H9 (cell line): ENCODE results near the gene RYR3. TPM values are rescaled to one million over a fixed set of nuclear protein-coding genes. Genes with fewer than 3 reads are reported as not detected.
A peak's percentile ranks its signal among the peaks of the same experiment; 100 is the strongest.

Experiments used
- DNase-seq: peaks from one replicate; pipeline ENCODE4 v3.0.0-alpha.2; 2017
- H2AFZ ChIP-seq: one replicate; pipeline ENCODE4 v1.6.1; 2013; ENCODE audit warnings: mild to moderate bottlenecking, low read length, control low read depth, moderate library complexity
- H2AK5ac ChIP-seq: 2 replicates; pipeline ENCODE4 v1.6.1; 2013; ENCODE audit warnings: low read length, control low read depth, mixed read lengths; ENCODE audit not compliant: insufficient read length
- H2BK120ac ChIP-seq: one replicate; pipeline ENCODE4 v1.6.1; 2013; ENCODE audit warnings: low read depth, mild to moderate bottlenecking, low read length, control low read depth, inconsistent platforms; ENCODE audit not compliant: poor library complexity, severe bottlenecking
- H2BK12ac ChIP-seq: 2 replicates; pipeline ENCODE4 v1.6.1; 2013; ENCODE audit warnings: low read length, control low read depth, mixed read lengths, low read depth; ENCODE audit not compliant: insufficient read length
- H2BK15ac ChIP-seq: 2 replicates; pipeline ENCODE4 v1.6.1; 2013; ENCODE audit warnings: low read depth, low read length, control low read depth
- H2BK20ac ChIP-seq: one replicate; pipeline ENCODE4 v1.6.1; 2013; ENCODE audit warnings: low read depth, mild to moderate bottlenecking, low read length, control low read depth, inconsistent platforms; ENCODE audit not compliant: poor library complexity, severe bottlenecking
- H2BK5ac ChIP-seq: 2 replicates; pipeline ENCODE4 v1.6.1; 2013; ENCODE audit warnings: low read length, control low read depth, mixed read lengths; ENCODE audit not compliant: insufficient read length
- H3K14ac ChIP-seq: 2 replicates; pipeline ENCODE4 v1.6.1; 2013; ENCODE audit warnings: low read length, control low read depth; ENCODE audit not compliant: insufficient read depth
- H3K18ac ChIP-seq: 2 replicates; pipeline ENCODE4 v1.6.1; 2013; ENCODE audit warnings: low read depth, mild to moderate bottlenecking, mixed read lengths, low read length, control low read depth; ENCODE audit not compliant: insufficient read length
- H3K23ac ChIP-seq: 2 replicates; pipeline ENCODE4 v1.6.1; 2013; ENCODE audit warnings: low read length, control low read depth, mixed read lengths, low read depth; ENCODE audit not compliant: insufficient read length
- H3K23me2 ChIP-seq: 2 replicates; pipeline ENCODE4 v1.6.1; 2013; ENCODE audit warnings: low read depth, mild to moderate bottlenecking, mixed read lengths, low read length, control low read depth; ENCODE audit not compliant: insufficient read length, poor library complexity, severe bottlenecking
- H3K27ac ChIP-seq: 2 replicates; pipeline ENCODE4 v1.5.1; 2013; ENCODE audit warnings: low read length, control low read depth, mixed read lengths, low read depth; ENCODE audit not compliant: insufficient read length
- H3K27me3 ChIP-seq: 2 replicates; pipeline ENCODE4 v1.6.1; 2013; ENCODE audit warnings: low read length, control low read depth, inconsistent platforms; ENCODE audit not compliant: insufficient read depth
- H3K4ac ChIP-seq: 2 replicates; pipeline ENCODE4 v1.6.1; 2013; ENCODE audit warnings: low read depth, mild to moderate bottlenecking, control low read depth, inconsistent platforms, low read length, moderate library complexity
- H3K4me1 ChIP-seq: 2 replicates; pipeline ENCODE4 v1.6.1; 2013; ENCODE audit warnings: low read length, control low read depth, inconsistent platforms; ENCODE audit not compliant: insufficient read depth
- H3K4me2 ChIP-seq: 2 replicates; pipeline ENCODE4 v1.6.1; 2013; ENCODE audit warnings: low read length, control low read depth, mixed read lengths; ENCODE audit not compliant: insufficient read length, insufficient read depth
- H3K56ac ChIP-seq: 2 replicates; pipeline ENCODE4 v1.6.1; 2013; ENCODE audit warnings: low read depth, mild to moderate bottlenecking, mixed read lengths, low read length, control low read depth; ENCODE audit not compliant: insufficient read length
- H3K79me1 ChIP-seq: 2 replicates; pipeline ENCODE4 v1.6.1; 2013; ENCODE audit warnings: low read depth, mild to moderate bottlenecking, moderate library complexity, low read length, control low read depth, inconsistent platforms; ENCODE audit not compliant: insufficient read depth, poor library complexity, severe bottlenecking
- H3K79me2 ChIP-seq: 2 replicates; pipeline ENCODE4 v1.6.1; 2013; ENCODE audit warnings: low read length, control low read depth, inconsistent platforms; ENCODE audit not compliant: insufficient read depth
- H3K9ac ChIP-seq: 2 replicates; pipeline ENCODE4 v1.6.1; 2013; ENCODE audit warnings: low read length, control low read depth, mixed read lengths; ENCODE audit not compliant: insufficient read length; ENCODE audit errors: extremely low read depth
- H3K9me3 ChIP-seq: one replicate; pipeline ENCODE4 v1.6.1; 2013; ENCODE audit warnings: low read depth, low read length, inconsistent platforms; ENCODE audit not compliant: control insufficient read depth
- H3T11ph ChIP-seq: one replicate; pipeline ENCODE4 v1.6.1; 2013; ENCODE audit warnings: mild to moderate bottlenecking, low read length, control low read depth, inconsistent platforms
- H4K20me1 ChIP-seq: one replicate; pipeline ENCODE4 v1.6.1; 2013; ENCODE audit not compliant: control insufficient read depth, insufficient read length, insufficient read depth
- H4K5ac ChIP-seq: 2 replicates; pipeline ENCODE4 v1.6.1; 2013; ENCODE audit warnings: low read depth, mild to moderate bottlenecking, mixed read lengths, low read length, control low read depth; ENCODE audit not compliant: insufficient read length
- H4K8ac ChIP-seq: replicated peaks from 2 replicates; pipeline ENCODE4 v1.6.1; 2013; ENCODE audit warnings: low read length, control low read depth, mixed read lengths, low read depth; ENCODE audit not compliant: insufficient read length
- H4K91ac ChIP-seq: 2 replicates; pipeline ENCODE4 v1.6.1; 2013; ENCODE audit warnings: low read depth, mild to moderate bottlenecking, moderate library complexity, mixed read lengths, low read length, control low read depth; ENCODE audit not compliant: insufficient read length
- H3K27ac Mint-ChIP-seq, 3 experiments: 2 replicates in 2 of 3; 3 replicates in 1 of 3; pipeline ENCODE4 v1.8.0; 2020 to 2021; ENCODE audit warnings: mixed read lengths in 3 of 3, mild to moderate bottlenecking in 1 of 3, moderate library complexity in 1 of 3
- H3K27me3 Mint-ChIP-seq: 2 replicates; pipeline ENCODE4 v1.8.0; 2021; ENCODE audit warnings: low read depth, mild to moderate bottlenecking, moderate library complexity, mixed read lengths
- H3K36me3 Mint-ChIP-seq, 3 experiments: 2 replicates in 2 of 3; 3 replicates in 1 of 3; pipeline ENCODE4 v1.8.0; 2020 to 2021; ENCODE audit warnings: low read depth in 3 of 3, mixed read lengths in 3 of 3; ENCODE audit not compliant: insufficient read depth in 1 of 3
- H3K4me1 Mint-ChIP-seq, 2 experiments: 2 replicates each; pipeline ENCODE4 v1.8.0; 2020; ENCODE audit warnings: mixed read lengths in 2 of 2
- H3K4me3 Mint-ChIP-seq, 2 experiments: 2 replicates in 1 of 2; 3 replicates in 1 of 2; pipeline ENCODE4 v1.8.0; 2020 to 2021; ENCODE audit warnings: mild to moderate bottlenecking in 2 of 2, mixed read lengths in 2 of 2, moderate library complexity in 1 of 2
- H3K9me3 Mint-ChIP-seq, 2 experiments: 2 replicates in 1 of 2; 3 replicates in 1 of 2; pipeline ENCODE4 v1.8.0; 2020; ENCODE audit warnings: mild to moderate bottlenecking in 2 of 2, mixed read lengths in 2 of 2, moderate library complexity in 1 of 2
- WGBS: extraction: QIAGEN DNeasy Blood & Tissue Kit; methylation state at CpG from one replicate; pipeline ENCODE4 v1.1.7; 2013; ENCODE audit warnings: missing lambda C conversion rate, low lambda C conversion rate, mixed read lengths; ENCODE audit not compliant: insufficient read length; ENCODE audit errors: extremely low coverage; 5-methylcytosine and 5-hydroxymethylcytosine counted together
- total RNA-seq: library from RNA; stranded (reverse); gene quantifications from 2 replicates; pipeline ENCODE4 v1.2.1, GENCODE V29; 2021
- TF ChIP-seq, protein P1 (sequence below): fragments of 200-600 bp; sonication (generic); conservative IDR thresholded peaks from 3 replicates; pipeline ENCODE4 v1.8.0; 2021; ENCODE audit warnings: antibody characterized with exemption, mild to moderate bottlenecking

Gene RYR3
- total RNA-seq, 1 experiment from 2014 or later: 0.85 TPM

DNA sequence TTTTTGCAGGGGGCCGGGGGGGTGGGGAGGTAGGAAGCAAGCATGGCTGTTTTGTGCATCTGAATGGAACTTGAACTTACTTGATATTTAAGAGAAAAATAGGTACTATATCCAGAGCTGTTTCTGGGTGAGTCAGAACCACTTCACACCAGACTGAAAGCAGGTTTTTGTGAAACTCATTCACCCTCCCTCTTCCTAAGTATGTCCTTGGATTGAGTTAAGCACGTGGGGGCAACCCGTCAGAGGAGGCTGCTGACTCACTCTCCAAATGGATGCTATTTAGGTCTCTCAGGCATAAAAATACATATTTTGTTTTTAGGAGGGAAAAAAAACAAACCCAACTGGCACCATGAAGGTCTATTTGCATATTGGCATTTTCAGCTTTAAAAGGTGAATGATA lies 270.3 kb downstream of the RYR3 start:
- Histone ChIP-seq H3K9ac (no peak overlapping the region), H2AK5ac (no peak overlapping the region), H3K4me1 (peaks cover 5% of the 10 kb centered on the region; the same call in 1 of the 2 replicates), H2AFZ (no peak overlapping the region), H3K27me3 (no peaks in the 10 kb centered on the region), H4K91ac (no peak overlapping the region), H3K4ac (no peak overlapping the region), H2BK5ac (no peak overlapping the region), H2BK15ac (no peak overlapping the region), H4K5ac (no peak overlapping the region), H3K18ac (no peak overlapping the region), H3K9me3 (no peaks in the 10 kb centered on the region), H3K23ac (no peak overlapping the region), H3K4me2 (no peak overlapping the region), H3K56ac (no peak overlapping the region), H3K27ac (no peak overlapping the region), H3K14ac (no peak overlapping the region), H4K20me1 (no peaks in the 10 kb centered on the region), H2BK12ac (no peak overlapping the region), H3K79me1 (no peaks in the 10 kb centered on the region), H2BK20ac (no peak overlapping the region), H2BK120ac (no peak overlapping the region), H4K8ac (no peak overlapping the region), H3K79me2 (no peaks in the 10 kb centered on the region), H3K23me2 (no peaks in the 10 kb centered on the region), H3T11ph (no peak overlapping the region)
- TF ChIP-seq, protein P1, sequence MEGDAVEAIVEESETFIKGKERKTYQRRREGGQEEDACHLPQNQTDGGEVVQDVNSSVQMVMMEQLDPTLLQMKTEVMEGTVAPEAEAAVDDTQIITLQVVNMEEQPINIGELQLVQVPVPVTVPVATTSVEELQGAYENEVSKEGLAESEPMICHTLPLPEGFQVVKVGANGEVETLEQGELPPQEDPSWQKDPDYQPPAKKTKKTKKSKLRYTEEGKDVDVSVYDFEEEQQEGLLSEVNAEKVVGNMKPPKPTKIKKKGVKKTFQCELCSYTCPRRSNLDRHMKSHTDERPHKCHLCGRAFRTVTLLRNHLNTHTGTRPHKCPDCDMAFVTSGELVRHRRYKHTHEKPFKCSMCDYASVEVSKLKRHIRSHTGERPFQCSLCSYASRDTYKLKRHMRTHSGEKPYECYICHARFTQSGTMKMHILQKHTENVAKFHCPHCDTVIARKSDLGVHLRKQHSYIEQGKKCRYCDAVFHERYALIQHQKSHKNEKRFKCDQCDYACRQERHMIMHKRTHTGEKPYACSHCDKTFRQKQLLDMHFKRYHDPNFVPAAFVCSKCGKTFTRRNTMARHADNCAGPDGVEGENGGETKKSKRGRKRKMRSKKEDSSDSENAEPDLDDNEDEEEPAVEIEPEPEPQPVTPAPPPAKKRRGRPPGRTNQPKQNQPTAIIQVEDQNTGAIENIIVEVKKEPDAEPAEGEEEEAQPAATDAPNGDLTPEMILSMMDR: no peak
- Mint-ChIP-seq H3K27me3 (peaks cover 10% of the 10 kb centered on the region), H3K4me3 (no peak overlapping the region), H3K27ac (0 out of 7 replicates have a peak overlapping the region, but pooled peaks of 1 of the 3 experiments have one; percentile 13), H3K36me3 (no peaks in the 10 kb centered on the region), H3K9me3 (no peaks in the 10 kb centered on the region), H3K4me1 (peaks cover 25 to 33% of the 10 kb centered on the region in 2 experiments)
- WGBS: no CpG with 5 or more reads among the region's 3 CpGs
- no peak for DNase-seq
